Measurements from ENCODE around the gene IFITM2. TPM values are rescaled to one million over a fixed set of nuclear protein-coding genes. Genes with fewer than 3 reads are reported as not detected.

IFITM2 gene
- total RNA-seq, 1 experiment from 2014 or later = 4.2 TPM

GRCh38 chr11:269146-269890 is 38.3 kb upstream of the IFITM2 start:
- Histone ChIP-seq H3K9me3 (ENCODE audit: insufficient read depth, low read depth) (no peaks in the 10 kb centered on the region), H3K4me3 (no peak overlapping the region), H3F3A (ENCODE audit: insufficient read depth, low read depth) (no peaks in the 10 kb centered on the region; the same call in 1 of the 2 replicates), H3K4me1 (replicated peaks; ENCODE audit: insufficient read depth) (no peaks in the 10 kb centered on the region), H3K27ac (no peak overlapping the region), H3K36me3 (ENCODE audit: low read depth) (no peaks in the 10 kb centered on the region), H4K20me1 (ENCODE audit: insufficient read depth) (no peaks in the 10 kb centered on the region), H2AFZ (no peak overlapping the region), H3K4me2 (no peak overlapping the region), H3K27me3 (ENCODE audit: insufficient read depth, low read depth) (no peaks in the 10 kb centered on the region), H3K9me2 (ENCODE audit: insufficient read depth) (no peaks in the 10 kb centered on the region), H3K79me2 (ENCODE audit: low read depth) (no peaks in the 10 kb centered on the region)
- intact Hi-C loops (cut with micrococcal nuclease; ENCODE audit: unreplicated experiment) = no loop called here
- ChIA-PET CTCF (no interaction called here), POLR2A (ENCODE audit: unreplicated experiment) (no interaction called here)
- BruUV-seq (replicated peaks) = no TSS peak
- TF ChIP-seq EZH2 (IDR thresholded peaks at IDR 0.05; ENCODE audit: low read depth) (no peak), CTCF (conservative IDR thresholded peaks at IDR 0.05) (no peak)
- DNase-seq = no peak

DNA sequence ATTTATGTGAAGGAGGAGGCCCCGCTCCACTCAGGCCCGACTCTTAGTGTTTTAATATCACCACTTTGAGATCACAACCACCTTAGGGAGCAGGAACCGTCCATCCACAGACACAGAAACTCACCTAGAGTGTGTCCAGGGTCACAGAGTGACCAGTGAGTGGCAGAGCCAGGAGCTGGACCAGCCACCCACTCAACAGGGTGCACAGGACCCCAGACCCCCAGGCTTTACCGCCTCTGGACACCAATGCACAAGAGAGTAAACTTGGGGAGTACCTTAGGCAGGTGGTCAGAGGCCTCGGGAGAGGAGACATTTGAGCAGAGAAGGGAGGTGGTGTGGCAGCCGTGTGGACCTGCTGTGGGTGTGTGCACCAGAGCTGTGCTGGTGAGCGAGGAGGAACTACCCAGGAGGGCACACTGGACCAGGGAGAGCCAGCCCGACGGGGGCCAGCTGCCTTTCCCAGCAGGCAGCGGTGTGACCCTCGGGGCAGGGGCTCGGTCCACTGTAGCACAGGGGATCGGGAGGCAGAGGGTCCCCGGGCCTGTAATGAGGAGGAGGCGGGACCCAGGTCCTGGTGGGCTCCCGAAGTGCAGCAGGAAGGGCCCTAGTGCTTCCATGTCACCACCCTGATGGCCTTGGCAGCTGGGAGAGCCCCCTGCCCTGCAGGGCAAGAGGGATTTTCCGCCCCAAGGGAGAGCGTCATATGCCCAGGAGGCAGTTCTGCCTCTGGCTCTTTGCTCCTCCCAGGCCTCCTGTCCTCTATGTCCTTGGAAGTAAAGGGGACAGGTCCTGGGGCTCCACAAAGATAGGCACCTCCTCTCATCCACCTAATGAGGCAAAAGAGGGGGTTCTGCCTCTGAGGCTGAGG is 36.9 kb upstream of the IFITM2 start:
- no peak for TF ChIP-seq CTCF (conservative IDR thresholded peaks at IDR 0.05)
- no peak for TF ChIP-seq EZH2 (IDR thresholded peaks at IDR 0.05; ENCODE audit: low read depth)
- POLR2A ChIA-PET (ENCODE audit: unreplicated experiment) = no interaction called here

GRCh38 chr11:271319-271715 is 36.3 kb upstream of the IFITM2 start:
- Histone ChIP-seq H3K4me2 (no peak overlapping the region), H3K79me2 (ENCODE audit: low read depth) (no peaks in the 10 kb centered on the region), H2AFZ (no peak overlapping the region), H3K4me1 (replicated peaks; ENCODE audit: insufficient read depth) (no peaks in the 10 kb centered on the region), H3K9me3 (ENCODE audit: insufficient read depth, low read depth) (no peaks in the 10 kb centered on the region), H4K20me1 (ENCODE audit: insufficient read depth) (no peaks in the 10 kb centered on the region), H3F3A (ENCODE audit: insufficient read depth, low read depth) (no peaks in the 10 kb centered on the region; the same call in 1 of the 2 replicates), H3K27ac (no peak overlapping the region), H3K9me2 (ENCODE audit: insufficient read depth) (no peaks in the 10 kb centered on the region), H3K27me3 (ENCODE audit: insufficient read depth, low read depth) (no peaks in the 10 kb centered on the region), H3K36me3 (ENCODE audit: low read depth) (no peaks in the 10 kb centered on the region), H3K4me3 (no peak overlapping the region)
- DNase-seq = no peak
- intact Hi-C loops (cut with micrococcal nuclease; ENCODE audit: unreplicated experiment) = no loop called here
- ChIA-PET POLR2A (ENCODE audit: unreplicated experiment) (no interaction called here), CTCF (no interaction called here)
- TF ChIP-seq CTCF (conservative IDR thresholded peaks at IDR 0.05) (no peak), EZH2 (IDR thresholded peaks at IDR 0.05; ENCODE audit: low read depth) (no peak)
- no TSS peak for BruUV-seq (replicated peaks)

More for the DNA sequence above, 36.9 kb upstream of the IFITM2 start:
- H2AFZ ChIP-seq = no peak overlapping the region
- H3K4me1 ChIP-seq (replicated peaks; ENCODE audit: insufficient read depth) = no peaks in the 10 kb centered on the region
- H3K79me2 ChIP-seq (ENCODE audit: low read depth) = no peaks in the 10 kb centered on the region
- H3K4me3 ChIP-seq = no peak overlapping the region
- no peaks in the 10 kb centered on the region; the same call in 1 of the 2 replicates for H3F3A ChIP-seq (ENCODE audit: insufficient read depth, low read depth)
- H3K9me3 ChIP-seq (ENCODE audit: insufficient read depth, low read depth) = no peaks in the 10 kb centered on the region
- CTCF ChIA-PET = no interaction called here
- no peak for DNase-seq
- H4K20me1 ChIP-seq (ENCODE audit: insufficient read depth) = no peaks in the 10 kb centered on the region
- no peaks in the 10 kb centered on the region for H3K36me3 ChIP-seq (ENCODE audit: low read depth)
- BruUV-seq (replicated peaks) = no TSS peak
- H3K27ac ChIP-seq = no peak overlapping the region
- no peaks in the 10 kb centered on the region for H3K9me2 ChIP-seq (ENCODE audit: insufficient read depth)
- H3K27me3 ChIP-seq (ENCODE audit: insufficient read depth, low read depth) = no peaks in the 10 kb centered on the region
- intact Hi-C loops (cut with micrococcal nuclease; ENCODE audit: unreplicated experiment) = no loop called here
- no peak overlapping the region for H3K4me2 ChIP-seq

Measured in PC-9 (cell line).